Measurements from ENCODE around the gene VPREB3.

The VPREB3 gene

GRCh38 chr22:23722724-23723123, 31.5 kb downstream of the VPREB3 start:
- DNase-seq: no peak

DNA sequence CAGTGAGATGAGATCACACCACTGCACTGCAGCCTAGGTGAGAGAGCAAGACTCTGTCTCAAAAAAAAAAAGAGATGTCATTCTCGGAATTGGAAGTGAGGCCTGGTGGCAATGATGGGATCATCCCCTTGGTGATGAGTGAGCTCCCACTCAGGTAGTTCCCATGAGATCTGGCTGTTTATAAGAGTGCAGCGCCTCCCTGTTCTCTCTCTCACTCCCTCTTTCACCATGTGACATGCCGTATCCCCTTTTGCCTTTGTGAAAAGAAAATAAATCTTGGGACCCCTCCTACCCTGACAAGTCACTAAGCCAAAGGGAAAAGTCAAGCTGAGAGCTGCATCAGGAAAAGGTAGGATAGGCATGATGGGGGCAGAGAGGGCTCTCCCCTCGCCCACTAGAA, 32.1 kb downstream of the VPREB3 start:
- DNase-seq: no peak

DNA sequence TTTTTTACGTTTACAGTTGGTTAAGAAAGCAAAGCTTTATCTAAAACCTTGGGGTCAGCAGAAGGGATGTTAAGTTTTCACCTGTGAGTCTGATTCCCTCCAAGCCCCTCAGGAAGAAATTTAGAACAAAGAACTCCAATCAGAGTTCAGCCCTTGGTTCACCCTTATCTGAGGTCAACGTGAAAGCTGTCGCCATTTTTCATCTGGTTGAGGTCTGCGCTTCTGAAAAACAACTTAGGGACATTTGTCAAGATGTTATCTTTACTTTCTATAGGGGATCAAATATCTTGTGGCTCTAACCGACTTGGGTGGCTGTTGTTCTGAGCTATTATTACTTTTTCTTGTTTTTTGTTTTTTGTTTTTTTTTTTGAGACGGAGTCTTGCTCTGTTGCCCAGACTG, 33.4 kb downstream of the VPREB3 start:
- DNase-seq: no peak

- DNase-seq: no peak
Measured at GRCh38 chr22:23718371-23719165, 35.7 kb downstream of the VPREB3 start.

- peak; percentile 23 to 63 for DNase-seq
Measured at GRCh38 chr22:23716811-23717801, 37.1 kb downstream of the VPREB3 start.

GRCh38 chr22:23715806-23716375, 38.3 kb downstream of the VPREB3 start:
- no peak for DNase-seq

GRCh38 chr22:23714596-23715578, 39.3 kb downstream of the VPREB3 start:
- no peak for DNase-seq

- no peak for DNase-seq
Measured at GRCh38 chr22:23713696-23714595, 40.3 kb downstream of the VPREB3 start.

GRCh38 chr22:23712256-23712655, 42.0 kb downstream of the VPREB3 start:
- DNase-seq: no peak

- DNase-seq: no peak
Measured at GRCh38 chr22:23709107-23709506, 45.1 kb downstream of the VPREB3 start.

DNA sequence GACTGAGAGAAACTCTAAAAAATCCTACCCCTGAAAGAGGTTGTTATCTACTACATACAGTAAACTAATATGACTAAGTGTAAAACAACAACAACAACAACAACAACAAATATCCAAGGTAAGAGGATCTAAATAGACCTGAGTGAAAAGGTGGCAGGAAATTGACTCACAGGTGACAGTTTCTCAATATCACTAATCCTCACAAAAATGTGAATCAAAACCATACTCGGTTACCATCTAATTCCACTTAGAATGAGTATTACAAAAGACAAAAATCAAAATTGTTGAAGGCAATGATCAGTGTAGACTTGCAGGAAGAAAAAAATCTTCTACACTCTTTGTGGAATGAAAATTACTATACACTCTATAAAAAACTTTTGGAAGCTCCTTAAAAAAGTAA, 46.0 kb downstream of the VPREB3 start:
- DNase-seq: no peak

- no peak for DNase-seq
Measured at GRCh38 chr22:23705358-23705757, 48.9 kb downstream of the VPREB3 start.

DNA sequence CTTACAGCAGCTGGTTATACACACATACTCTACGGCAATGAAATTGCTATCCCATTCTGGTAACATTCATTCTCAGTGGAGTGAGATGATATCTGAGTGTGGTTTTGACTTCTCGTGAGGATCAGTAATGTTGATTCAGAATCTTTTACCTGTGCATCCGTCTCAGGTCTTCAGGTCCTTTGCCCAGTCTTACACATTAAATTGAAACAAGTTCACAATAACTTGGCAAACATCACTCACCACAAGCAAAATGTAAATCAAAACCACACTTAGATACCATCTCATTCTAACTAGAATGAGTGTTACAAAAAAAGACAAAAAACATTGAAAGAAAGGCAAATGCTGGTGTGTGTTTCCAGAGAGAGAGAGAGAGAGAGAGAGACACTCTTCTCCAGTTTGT, 49.4 kb downstream of the VPREB3 start:
- no peak for DNase-seq

DNA sequence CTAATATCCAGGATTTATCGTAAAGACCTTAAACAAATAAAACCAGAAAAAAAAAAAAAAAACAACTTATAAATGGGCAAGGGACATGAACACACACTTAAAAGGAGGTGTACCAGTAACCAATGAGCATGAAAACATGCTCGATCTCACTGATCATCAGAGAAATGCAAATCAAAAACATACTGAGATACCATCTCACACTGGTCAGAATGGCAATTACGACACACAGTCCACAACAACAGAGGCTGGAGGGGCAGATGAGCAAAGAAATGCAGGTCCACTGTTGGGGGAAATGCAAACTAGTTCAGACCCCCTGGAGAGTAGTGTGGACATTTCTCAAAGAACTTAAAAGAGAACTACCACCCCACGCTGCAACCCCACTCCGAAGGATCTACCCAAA, 50.2 kb downstream of the VPREB3 start:
- DNase-seq: no peak
